GM19452 (cell line): ENCODE data around the gene FBXL15.

Source experiments
- ATAC-seq: cut with Tn5 transposase; IDR thresholded peaks from one replicate; pipeline ENCODE4 v1.9.1; 2021; ENCODE audit not compliant: unreplicated experiment

The FBXL15 gene

GRCh38 chr10:102397222-102398171 is 23.1 kb upstream of the FBXL15 start:
- no peak for ATAC-seq

GRCh38 chr10:102398172-102399020 is 22.2 kb upstream of the FBXL15 start:
- ATAC-seq = no peak

GRCh38 chr10:102399217-102400021 is 21.2 kb upstream of the FBXL15 start:
- peak; percentile 45 for ATAC-seq

- no peak for ATAC-seq
Observed at GRCh38 chr10:102400076-102400475, 20.6 kb upstream of the FBXL15 start.

- no peak for ATAC-seq
Observed at GRCh38 chr10:102400598-102401341, 19.9 kb upstream of the FBXL15 start.

- ATAC-seq = no peak
Observed at GRCh38 chr10:102401342-102401654, 19.3 kb upstream of the FBXL15 start.

- ATAC-seq = no peak
Observed at GRCh38 chr10:102401735-102402511, 18.7 kb upstream of the FBXL15 start.

GRCh38 chr10:102402512-102402896 is 18.1 kb upstream of the FBXL15 start:
- no peak for ATAC-seq

- no peak for ATAC-seq
Observed at GRCh38 chr10:102403115-102403514, 17.5 kb upstream of the FBXL15 start.

- ATAC-seq = no peak
Observed at GRCh38 chr10:102404361-102405107, 16.1 kb upstream of the FBXL15 start.

- no peak for ATAC-seq
Observed at GRCh38 chr10:102405108-102405571, 15.5 kb upstream of the FBXL15 start.

- no peak for ATAC-seq
Observed at GRCh38 chr10:102405632-102406031, 15.0 kb upstream of the FBXL15 start.

- ATAC-seq = no peak
Observed at GRCh38 chr10:102406815-102407214, 13.8 kb upstream of the FBXL15 start.

- ATAC-seq = no peak
Observed at GRCh38 chr10:102407425-102408130, 13.1 kb upstream of the FBXL15 start.

GRCh38 chr10:102408131-102408727 is 12.4 kb upstream of the FBXL15 start:
- ATAC-seq = no peak

- ATAC-seq = no peak
Observed at GRCh38 chr10:102408728-102409603, 11.7 kb upstream of the FBXL15 start.
